ENCODE measurements around the gene SH3BP5L.
"Not testable (repeated sequence)": the region's sequence is repeated elsewhere in the genome, so short reads cannot be mapped to it uniquely, and the experiment has no call there.

Gene SH3BP5L

GRCh38 chr1:248842781-248843331, 17.1 kb upstream of the SH3BP5L start:
- no peaks in the 10 kb centered on the region for H3K9me3 Mint-ChIP-seq
- no peak overlapping the region for H3K4me3 Mint-ChIP-seq
- no peak for DNase-seq (ENCODE audit: low spot score in 2 of 2)
- H3K36me3 Mint-ChIP-seq: peaks cover 43% of the 10 kb centered on the region
- no peak overlapping the region for H3K27ac Mint-ChIP-seq
- peaks cover 23% of the 10 kb centered on the region for H3K4me1 Mint-ChIP-seq
- peak; percentile 3 for ATAC-seq

DNA sequence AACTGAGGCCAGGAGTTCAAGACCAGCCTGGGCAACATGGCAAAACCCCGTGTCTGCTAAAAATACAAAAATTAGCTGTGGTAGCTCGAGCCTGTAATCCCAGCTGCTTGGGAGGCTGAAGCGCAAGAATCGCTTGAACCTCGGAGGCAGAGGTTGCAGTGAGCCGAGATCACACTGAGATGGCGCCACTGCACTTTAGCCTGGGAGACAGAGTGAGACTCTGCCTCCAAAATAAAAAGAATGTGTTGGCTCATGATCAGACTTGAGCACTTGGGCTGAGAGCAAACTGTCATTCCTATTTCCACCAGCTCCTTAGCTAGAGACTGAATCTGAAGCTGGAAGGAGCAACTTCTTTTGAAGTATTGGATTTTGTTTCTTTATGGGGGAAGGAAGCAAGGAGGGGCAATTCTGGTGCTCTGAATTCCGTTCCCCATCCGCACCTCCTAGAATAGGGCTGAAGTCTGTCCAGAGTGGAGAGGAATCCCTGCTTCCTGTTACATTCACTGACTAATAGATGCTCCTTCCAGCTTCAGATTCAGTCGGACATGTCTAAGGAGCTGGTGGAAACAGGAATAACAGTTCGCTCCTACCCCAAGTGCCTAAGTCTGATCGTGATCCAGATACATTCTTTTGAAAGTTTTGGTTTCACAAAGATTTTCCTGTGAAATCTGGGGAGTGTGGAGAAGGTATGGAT, 16.1 kb upstream of the SH3BP5L start:
- DNase-seq (ENCODE audit: low spot score in 2 of 2): no peak
- ATAC-seq: no peak
- H3K4me3 Mint-ChIP-seq: no peak overlapping the region
- H3K36me3 Mint-ChIP-seq: peaks cover 36% of the 10 kb centered on the region
- no peaks in the 10 kb centered on the region for H3K9me3 Mint-ChIP-seq
- H3K4me1 Mint-ChIP-seq: peaks cover 23% of the 10 kb centered on the region
- peak overlapping the region; percentile 54 for H3K27ac Mint-ChIP-seq

- H3K4me1 Mint-ChIP-seq: peaks cover 23% of the 10 kb centered on the region
- no peak for DNase-seq (ENCODE audit: low spot score in 2 of 2)
- no peak for ATAC-seq
- no peaks in the 10 kb centered on the region for H3K9me3 Mint-ChIP-seq
- peaks cover 27% of the 10 kb centered on the region for H3K36me3 Mint-ChIP-seq
- no peak overlapping the region for H3K4me3 Mint-ChIP-seq
- H3K27ac Mint-ChIP-seq: no peak overlapping the region
Observed at GRCh38 chr1:248840946-248841345, 15.2 kb upstream of the SH3BP5L start.

- Mint-ChIP-seq H3K36me3 (peaks cover 10% of the 10 kb centered on the region), H3K27ac (no peak overlapping the region), H3K4me3 (no peak overlapping the region), H3K9me3 (no peaks in the 10 kb centered on the region), H3K4me1 (peaks cover 23% of the 10 kb centered on the region)
- DNase-seq (ENCODE audit: low spot score in 2 of 2) (no peak), ATAC-seq (no peak)
Observed at GRCh38 chr1:248839168-248839555, 13.4 kb upstream of the SH3BP5L start.

- DNase-seq (ENCODE audit: low spot score in 2 of 2): peak; percentile 76 to 94
- Mint-ChIP-seq H3K4me3 (no peak overlapping the region), H3K27ac (no peak overlapping the region), H3K4me1 (peaks cover 23% of the 10 kb centered on the region), H3K36me3 (peaks cover 5% of the 10 kb centered on the region), H3K9me3 (no peaks in the 10 kb centered on the region)
- peak; percentile 76 for ATAC-seq
Observed at GRCh38 chr1:248838357-248839167, 12.8 kb upstream of the SH3BP5L start.

- ATAC-seq: peak; percentile 91
- H3K4me1 Mint-ChIP-seq: peaks cover 23% of the 10 kb centered on the region
- H3K36me3 Mint-ChIP-seq: peaks cover 5% of the 10 kb centered on the region
- peak; percentile 82 to 94 for DNase-seq (ENCODE audit: low spot score in 2 of 2)
- H3K9me3 Mint-ChIP-seq: no peaks in the 10 kb centered on the region
- H3K27ac Mint-ChIP-seq: no peak within 1 kb of the TSS
- H3K4me3 Mint-ChIP-seq: no peak within 1 kb of the TSS
Observed at GRCh38 chr1:248837781-248838356, 12.2 kb upstream of the SH3BP5L start, which contains the start of gene ZNF672. Gene ZNF672, plus strand, starts transcription at chr1:248838224. Its CDS starts 9,051 bp downstream, at chr1:248847275.

- ATAC-seq: no peak
- Mint-ChIP-seq H3K36me3 (peaks cover 5% of the 10 kb centered on the region), H3K4me3 (no peak overlapping the region), H3K9me3 (no peaks in the 10 kb centered on the region), H3K27ac (no peak overlapping the region), H3K4me1 (peaks cover 19% of the 10 kb centered on the region)
- DNase-seq (ENCODE audit: low spot score in 2 of 2): no peak
Observed at GRCh38 chr1:248837045-248837780, 11.5 kb upstream of the SH3BP5L start.

DNA sequence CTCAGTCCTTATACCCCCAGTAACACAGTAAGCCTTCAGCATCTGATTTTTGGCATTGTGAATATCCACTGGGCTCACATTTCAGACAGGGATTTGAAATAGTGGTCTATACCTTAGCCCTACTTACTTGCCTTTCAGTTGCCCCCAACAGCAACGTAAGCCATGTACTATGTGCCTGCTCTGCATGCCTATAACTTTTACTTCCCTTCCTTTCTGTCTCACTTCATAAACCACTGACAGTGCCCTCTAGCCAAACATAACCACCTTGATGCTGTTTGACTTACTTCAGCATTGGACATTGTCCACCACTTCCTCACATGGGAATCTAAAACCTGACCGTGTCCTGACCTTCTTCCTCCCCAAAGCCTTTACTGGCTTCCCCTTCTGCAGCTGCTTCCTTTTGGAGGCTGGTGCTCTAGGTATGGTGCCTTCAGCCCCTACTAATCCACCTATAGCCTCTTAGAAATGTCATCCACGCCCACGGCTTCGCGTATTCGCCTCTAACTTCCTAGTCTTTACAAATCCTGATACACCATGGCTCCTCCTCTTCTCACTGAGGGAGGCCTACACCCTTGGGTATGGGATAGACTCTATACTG, 8.7 kb upstream of the SH3BP5L start:
- ATAC-seq: no peak
- no peak for DNase-seq (ENCODE audit: low spot score in 2 of 2)
- H3K27ac Mint-ChIP-seq: no peak overlapping the region

GRCh38 chr1:248831842-248832241, 6.1 kb upstream of the SH3BP5L start:
- Mint-ChIP-seq H3K9me3 (no peaks in the 10 kb centered on the region), H3K36me3 (no peaks in the 10 kb centered on the region), H3K4me1 (peaks cover 14% of the 10 kb centered on the region), H3K27ac (no peak overlapping the region), H3K4me3 (no peak overlapping the region)
- DNase-seq (ENCODE audit: low spot score in 2 of 2) (no peak), ATAC-seq (no peak)

More for the DNA sequence above, 8.7 kb upstream of the SH3BP5L start:
- no peaks in the 10 kb centered on the region for H3K36me3 Mint-ChIP-seq
- no peak overlapping the region for H3K4me3 Mint-ChIP-seq
- no peaks in the 10 kb centered on the region for H3K4me1 Mint-ChIP-seq
- no peaks in the 10 kb centered on the region for H3K9me3 Mint-ChIP-seq

- H3K36me3 Mint-ChIP-seq; DNase-seq (ENCODE audit: low spot score in 2 of 2); ATAC-seq; H3K9me3 Mint-ChIP-seq; H3K27ac Mint-ChIP-seq; H3K4me3 Mint-ChIP-seq: not testable (repeated sequence)
- peaks cover 20% of the 10 kb centered on the region for H3K4me1 Mint-ChIP-seq
Observed at GRCh38 chr1:248830718-248831017, 5.0 kb upstream of the SH3BP5L start.

GRCh38 chr1:248828845-248829244, 3.1 kb upstream of the SH3BP5L start:
- no peaks in the 10 kb centered on the region for H3K9me3 Mint-ChIP-seq
- ATAC-seq: no peak
- H3K4me1 Mint-ChIP-seq: peaks cover 38% of the 10 kb centered on the region
- no peak overlapping the region for H3K27ac Mint-ChIP-seq
- H3K4me3 Mint-ChIP-seq: no peak overlapping the region
- DNase-seq (ENCODE audit: low spot score in 2 of 2): no peak
- H3K36me3 Mint-ChIP-seq: peaks cover 16% of the 10 kb centered on the region

- DNase-seq (ENCODE audit: low spot score in 2 of 2): peak in 1 of 2 donors; percentile 18
- peaks cover 35% of the 10 kb centered on the region for H3K36me3 Mint-ChIP-seq
Observed at GRCh38 chr1:248825573-248825908, 174 bp downstream of the SH3BP5L start.

GRCh38 chr1:248825136-248825535, 579 bp downstream of the SH3BP5L start:
- ATAC-seq (no peak), DNase-seq (ENCODE audit: low spot score in 2 of 2) (no peak)
- Mint-ChIP-seq H3K27ac (peak overlapping the region; percentile 98), H3K9me3 (no peaks in the 10 kb centered on the region), H3K4me1 (peaks cover 74% of the 10 kb centered on the region), H3K4me3 (peak overlapping the region; percentile 81), H3K36me3 (peaks cover 36% of the 10 kb centered on the region)

More at GRCh38 chr1:248825573-248825908, 174 bp downstream of the SH3BP5L start:
- Mint-ChIP-seq H3K27ac (peak overlapping the region; percentile 98), H3K9me3 (no peaks in the 10 kb centered on the region), H3K4me3 (peak overlapping the region; percentile 81), H3K4me1 (peaks cover 70% of the 10 kb centered on the region)
- ATAC-seq: peak; percentile 0

DNA sequence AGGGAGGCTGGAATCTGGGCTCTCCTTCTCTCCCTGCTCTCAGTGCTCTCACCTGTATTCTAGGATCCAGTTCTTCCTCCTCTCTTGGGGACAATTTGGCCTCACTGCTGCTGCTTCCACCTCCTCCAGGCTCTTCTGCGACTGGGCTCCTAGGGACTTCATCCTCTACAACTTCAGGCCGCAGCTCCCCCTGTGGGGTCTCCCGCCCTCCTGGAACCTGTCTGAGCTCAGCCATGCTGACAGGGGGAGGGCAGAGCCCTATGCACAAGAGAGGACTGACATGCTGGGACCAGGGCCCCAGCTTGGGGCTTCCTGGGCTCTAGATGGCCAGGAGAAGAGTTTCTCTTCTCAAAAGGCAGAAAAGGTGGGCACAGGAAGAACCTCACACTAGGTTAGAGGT, 1.0 kb downstream of the SH3BP5L start:
- H3K9me3 Mint-ChIP-seq: no peaks in the 10 kb centered on the region
- H3K27ac Mint-ChIP-seq: peak overlapping the region; percentile 98
- DNase-seq (ENCODE audit: low spot score in 2 of 2): no peak
- peaks cover 40% of the 10 kb centered on the region for H3K36me3 Mint-ChIP-seq
- H3K4me3 Mint-ChIP-seq: peak overlapping the region; percentile 81
- ATAC-seq: no peak
- H3K4me1 Mint-ChIP-seq: peaks cover 78% of the 10 kb centered on the region

- H3K4me1 Mint-ChIP-seq: peaks cover 79% of the 10 kb centered on the region
- DNase-seq (ENCODE audit: low spot score in 2 of 2): no peak
- H3K27ac Mint-ChIP-seq: peak overlapping the region; percentile 98
Observed at GRCh38 chr1:248824301-248824700, 1.4 kb downstream of the SH3BP5L start.

More at GRCh38 chr1:248824301-248824700, 1.4 kb downstream of the SH3BP5L start:
- no peaks in the 10 kb centered on the region for H3K9me3 Mint-ChIP-seq
- ATAC-seq: no peak
- H3K4me3 Mint-ChIP-seq: peak overlapping the region; percentile 81
- peaks cover 44% of the 10 kb centered on the region for H3K36me3 Mint-ChIP-seq
